ENCODE results near the gene HPSE2.

HPSE2 gene

DNA sequence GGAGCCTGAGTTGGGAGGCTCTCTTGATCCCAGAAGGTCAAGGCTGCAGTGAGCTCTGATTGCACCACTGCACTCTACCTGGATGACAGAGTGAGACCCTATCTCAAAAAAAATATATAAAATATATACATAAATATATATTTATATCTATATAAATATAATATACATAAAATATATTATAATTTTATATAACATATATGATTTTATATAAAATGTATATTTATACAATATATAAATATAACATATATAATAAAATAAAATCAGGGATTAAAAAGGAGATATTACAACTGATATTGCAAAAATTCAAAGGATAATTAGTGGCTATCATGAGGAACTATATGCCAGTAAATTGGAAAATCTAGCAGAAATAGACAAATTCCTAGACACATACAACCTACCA lies 435.4 kb downstream of the HPSE2 start:
- H3K4me3 ChIP-seq (ENCODE audit: low read depth, low read length), result no peak overlapping the region
- no peaks in the 10 kb centered on the region for H3K27me3 ChIP-seq (ENCODE audit: control insufficient read depth, insufficient read depth, low read length)
- no peak overlapping the region for H3K27ac ChIP-seq (ENCODE audit: low read depth, low read length)
- no peaks in the 10 kb centered on the region for H3K36me3 ChIP-seq (ENCODE audit: control insufficient read depth, insufficient read depth, low read length)
- H3K9ac ChIP-seq (ENCODE audit: low read depth, low read length), result no peak overlapping the region
- H3K9me3 ChIP-seq (ENCODE audit: control insufficient read depth, insufficient read depth, low read length), result no peaks in the 10 kb centered on the region
- H3K4me1 ChIP-seq (ENCODE audit: control insufficient read depth, insufficient read depth, low read length), result no peaks in the 10 kb centered on the region

DNA sequence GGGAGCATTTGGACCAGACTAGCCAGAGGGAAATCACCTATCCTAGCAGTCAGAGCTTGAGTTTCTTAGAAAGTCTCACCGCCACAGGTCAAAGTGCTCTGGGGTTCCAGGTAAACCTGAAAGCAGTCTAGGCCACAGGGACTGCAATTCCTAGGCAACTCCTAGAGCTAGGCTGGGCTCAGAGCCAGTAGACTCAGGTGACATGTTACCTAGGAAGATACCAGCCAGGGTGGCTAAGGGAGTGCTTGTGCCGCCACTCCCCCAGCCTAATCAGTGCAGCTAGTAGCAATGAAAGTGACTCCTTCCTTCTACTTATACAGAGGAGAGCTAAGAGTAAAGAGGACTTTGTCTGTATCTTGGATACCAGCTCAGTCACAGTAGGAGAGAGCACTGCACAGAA lies 440.2 kb downstream of the HPSE2 start:
- H3K4me1 ChIP-seq (ENCODE audit: control insufficient read depth, insufficient read depth, low read length), result no peaks in the 10 kb centered on the region
- no peaks in the 10 kb centered on the region for H3K36me3 ChIP-seq (ENCODE audit: control insufficient read depth, insufficient read depth, low read length)
- no peak overlapping the region for H3K4me3 ChIP-seq (ENCODE audit: low read depth, low read length)
- no peaks in the 10 kb centered on the region for H3K27me3 ChIP-seq (ENCODE audit: control insufficient read depth, insufficient read depth, low read length)
- no peaks in the 10 kb centered on the region for H3K9me3 ChIP-seq (ENCODE audit: control insufficient read depth, insufficient read depth, low read length)
- H3K9ac ChIP-seq (ENCODE audit: low read depth, low read length), result no peak overlapping the region
- H3K27ac ChIP-seq (ENCODE audit: low read depth, low read length), result no peak overlapping the region

DNA sequence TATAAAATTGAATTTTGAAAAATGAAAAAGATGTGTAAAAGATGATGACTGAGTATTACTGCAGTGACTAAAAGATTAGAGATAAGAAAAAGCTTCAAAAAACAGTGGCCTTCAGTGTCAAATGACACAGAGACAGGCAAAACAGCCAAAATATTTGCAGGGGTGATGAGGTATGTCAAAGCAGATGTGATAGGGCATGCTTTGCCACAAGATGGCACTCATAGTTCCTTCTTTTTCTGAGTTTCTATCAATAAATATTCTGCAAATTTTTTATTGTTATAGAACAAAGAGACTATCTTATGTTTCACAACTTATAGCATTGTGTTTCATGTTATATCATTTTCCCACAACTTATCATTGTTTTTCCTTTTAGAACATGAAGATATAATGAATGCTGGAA lies 444.8 kb downstream of the HPSE2 start:
- no peak overlapping the region for H3K4me3 ChIP-seq (ENCODE audit: low read depth, low read length)
- no peaks in the 10 kb centered on the region for H3K4me1 ChIP-seq (ENCODE audit: control insufficient read depth, insufficient read depth, low read length)
- no peaks in the 10 kb centered on the region for H3K27me3 ChIP-seq (ENCODE audit: control insufficient read depth, insufficient read depth, low read length)
- H3K27ac ChIP-seq (ENCODE audit: low read depth, low read length), result no peak overlapping the region
- no peaks in the 10 kb centered on the region for H3K36me3 ChIP-seq (ENCODE audit: control insufficient read depth, insufficient read depth, low read length)
- H3K9ac ChIP-seq (ENCODE audit: low read depth, low read length), result no peak overlapping the region
- H3K9me3 ChIP-seq (ENCODE audit: control insufficient read depth, insufficient read depth, low read length), result no peaks in the 10 kb centered on the region

DNA sequence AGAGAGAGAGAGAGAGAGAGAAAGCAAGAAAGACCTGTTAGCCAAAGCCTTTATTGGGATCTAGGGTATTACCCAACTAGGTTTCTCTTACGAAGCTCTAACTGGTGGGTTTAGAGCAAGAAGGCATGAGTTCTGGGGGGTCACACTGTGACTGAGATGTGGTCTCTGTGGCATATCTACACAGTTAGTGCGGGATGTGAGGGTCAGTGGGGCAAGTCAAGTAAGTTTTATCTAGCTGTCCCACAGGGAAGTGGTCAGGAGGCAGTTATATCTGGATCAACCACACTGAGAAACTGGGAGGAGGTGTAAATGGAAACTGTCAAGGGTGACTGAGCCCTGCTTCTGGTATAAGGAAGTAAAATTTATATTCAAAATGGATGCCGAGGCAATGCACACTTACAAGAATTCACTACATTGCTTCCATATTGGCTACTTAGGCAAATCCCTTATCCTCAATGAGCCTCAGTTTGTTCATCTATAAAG lies 457.3 kb downstream of the HPSE2 start:
- H3K36me3 ChIP-seq (ENCODE audit: control insufficient read depth, insufficient read depth, low read length), result no peaks in the 10 kb centered on the region
- H3K9ac ChIP-seq (ENCODE audit: low read depth, low read length), result no peak overlapping the region
- H3K4me1 ChIP-seq (ENCODE audit: control insufficient read depth, insufficient read depth, low read length), result no peaks in the 10 kb centered on the region

DNA sequence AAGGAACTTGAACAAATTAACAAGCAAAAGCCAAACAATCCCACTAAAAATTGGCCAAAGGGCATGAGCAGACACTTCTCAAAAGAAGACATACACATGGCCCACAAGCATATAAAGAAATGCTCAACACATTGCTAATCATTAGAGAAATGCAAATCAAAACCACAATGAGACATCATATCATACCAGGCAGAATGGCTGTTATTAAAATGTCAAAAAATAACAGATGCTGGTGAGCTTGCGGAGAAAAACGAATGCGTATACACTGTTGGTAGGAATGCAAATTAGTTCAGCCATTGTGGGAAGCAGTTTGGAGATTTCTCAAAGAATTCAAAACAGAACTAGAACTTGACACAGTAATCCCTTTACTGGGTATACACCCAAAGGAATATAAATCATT lies 477.2 kb downstream of the HPSE2 start:
- no peaks in the 10 kb centered on the region for H3K4me1 ChIP-seq (ENCODE audit: control insufficient read depth, insufficient read depth, low read length)
- no peaks in the 10 kb centered on the region for H3K9me3 ChIP-seq (ENCODE audit: control insufficient read depth, insufficient read depth, low read length)
- no peaks in the 10 kb centered on the region for H3K27me3 ChIP-seq (ENCODE audit: control insufficient read depth, insufficient read depth, low read length)
- H3K9ac ChIP-seq (ENCODE audit: low read depth, low read length), result no peak overlapping the region
- no peaks in the 10 kb centered on the region for H3K36me3 ChIP-seq (ENCODE audit: control insufficient read depth, insufficient read depth, low read length)
- no peak overlapping the region for H3K4me3 ChIP-seq (ENCODE audit: low read depth, low read length)
- H3K27ac ChIP-seq (ENCODE audit: low read depth, low read length), result no peak overlapping the region

More for the DNA sequence above, 457.3 kb downstream of the HPSE2 start:
- Histone ChIP-seq H3K27me3 (ENCODE audit: control insufficient read depth, insufficient read depth, low read length) (no peaks in the 10 kb centered on the region), H3K9me3 (ENCODE audit: control insufficient read depth, insufficient read depth, low read length) (no peaks in the 10 kb centered on the region), H3K4me3 (ENCODE audit: low read depth, low read length) (no peak overlapping the region), H3K27ac (ENCODE audit: low read depth, low read length) (no peak overlapping the region)

DNA sequence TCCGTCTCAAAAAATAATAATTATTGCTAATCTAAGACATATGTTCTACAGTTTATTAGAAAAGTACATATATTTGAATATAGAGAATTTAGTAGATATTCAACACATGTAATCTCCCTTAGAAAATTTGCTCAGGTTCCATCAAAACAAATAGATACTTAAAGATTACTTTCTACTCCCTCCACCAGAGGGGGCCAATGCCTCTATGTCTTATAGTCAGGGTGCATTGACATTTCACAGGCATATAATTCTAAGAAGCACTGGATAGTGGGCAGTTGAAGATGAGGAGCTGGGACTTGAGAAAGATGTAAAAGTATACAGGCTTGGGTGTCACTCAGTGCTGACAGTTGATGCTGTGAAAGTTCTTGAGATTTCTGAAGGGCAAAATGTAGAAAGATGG lies 487.4 kb downstream of the HPSE2 start:
- no peaks in the 10 kb centered on the region for H3K9me3 ChIP-seq (ENCODE audit: control insufficient read depth, insufficient read depth, low read length)
- H3K9ac ChIP-seq (ENCODE audit: low read depth, low read length), result no peak overlapping the region
- H3K4me3 ChIP-seq (ENCODE audit: low read depth, low read length), result no peak overlapping the region
- H3K27me3 ChIP-seq (ENCODE audit: control insufficient read depth, insufficient read depth, low read length), result no peaks in the 10 kb centered on the region
- H3K27ac ChIP-seq (ENCODE audit: low read depth, low read length), result no peak overlapping the region
- H3K36me3 ChIP-seq (ENCODE audit: control insufficient read depth, insufficient read depth, low read length), result no peaks in the 10 kb centered on the region
- no peaks in the 10 kb centered on the region for H3K4me1 ChIP-seq (ENCODE audit: control insufficient read depth, insufficient read depth, low read length)

DNA sequence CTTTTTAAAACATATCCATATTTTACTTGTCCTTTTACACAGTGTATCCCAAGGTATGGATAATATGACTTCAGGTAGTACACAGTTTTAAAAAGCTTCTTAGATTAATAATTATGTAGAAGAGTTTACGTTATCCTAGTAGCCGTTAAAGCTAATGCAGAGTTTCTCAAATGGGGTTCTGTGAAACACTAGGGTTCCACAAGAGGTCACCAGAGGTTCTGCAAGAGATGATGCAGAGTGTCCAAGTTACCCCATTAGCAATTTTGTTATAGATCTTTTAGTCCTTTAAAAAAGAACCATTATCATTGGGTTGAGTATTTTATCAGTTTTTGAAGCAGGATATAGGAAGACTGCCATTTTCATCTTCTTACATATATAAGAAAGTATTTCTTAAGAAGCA lies 490.0 kb downstream of the HPSE2 start:
- H3K4me3 ChIP-seq (ENCODE audit: low read depth, low read length), result no peak overlapping the region
- no peak overlapping the region for H3K27ac ChIP-seq (ENCODE audit: low read depth, low read length)
- H3K27me3 ChIP-seq (ENCODE audit: control insufficient read depth, insufficient read depth, low read length), result no peaks in the 10 kb centered on the region
- no peaks in the 10 kb centered on the region for H3K9me3 ChIP-seq (ENCODE audit: control insufficient read depth, insufficient read depth, low read length)
- no peaks in the 10 kb centered on the region for H3K4me1 ChIP-seq (ENCODE audit: control insufficient read depth, insufficient read depth, low read length)
- no peaks in the 10 kb centered on the region for H3K36me3 ChIP-seq (ENCODE audit: control insufficient read depth, insufficient read depth, low read length)
- H3K9ac ChIP-seq (ENCODE audit: low read depth, low read length), result no peak overlapping the region

DNA sequence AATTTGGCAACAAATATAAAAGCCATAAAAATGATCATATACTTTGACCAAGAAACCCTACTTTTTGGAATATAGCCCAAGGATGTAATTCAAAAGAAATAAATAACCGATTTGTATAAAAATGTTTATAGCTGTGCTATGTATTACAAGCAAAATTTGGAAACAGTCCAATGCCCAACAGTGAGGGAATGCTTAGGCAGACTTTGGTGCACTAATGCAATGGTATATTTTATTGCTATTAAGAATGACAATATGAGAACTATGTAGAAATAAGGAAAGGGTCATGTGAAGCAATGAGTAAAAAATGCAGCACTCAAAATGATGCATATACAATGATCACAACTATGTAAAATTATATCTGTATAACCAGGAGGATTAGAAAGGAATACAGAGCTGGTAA lies 515.1 kb downstream of the HPSE2 start:
- Histone ChIP-seq H3K4me3 (ENCODE audit: low read depth, low read length) (no peak overlapping the region), H3K27me3 (ENCODE audit: control insufficient read depth, insufficient read depth, low read length) (no peaks in the 10 kb centered on the region), H3K4me1 (ENCODE audit: control insufficient read depth, insufficient read depth, low read length) (no peaks in the 10 kb centered on the region), H3K9ac (ENCODE audit: low read depth, low read length) (no peak overlapping the region), H3K36me3 (ENCODE audit: control insufficient read depth, insufficient read depth, low read length) (no peaks in the 10 kb centered on the region), H3K27ac (ENCODE audit: low read depth, low read length) (no peak overlapping the region), H3K9me3 (ENCODE audit: control insufficient read depth, insufficient read depth, low read length) (no peaks in the 10 kb centered on the region)

DNA sequence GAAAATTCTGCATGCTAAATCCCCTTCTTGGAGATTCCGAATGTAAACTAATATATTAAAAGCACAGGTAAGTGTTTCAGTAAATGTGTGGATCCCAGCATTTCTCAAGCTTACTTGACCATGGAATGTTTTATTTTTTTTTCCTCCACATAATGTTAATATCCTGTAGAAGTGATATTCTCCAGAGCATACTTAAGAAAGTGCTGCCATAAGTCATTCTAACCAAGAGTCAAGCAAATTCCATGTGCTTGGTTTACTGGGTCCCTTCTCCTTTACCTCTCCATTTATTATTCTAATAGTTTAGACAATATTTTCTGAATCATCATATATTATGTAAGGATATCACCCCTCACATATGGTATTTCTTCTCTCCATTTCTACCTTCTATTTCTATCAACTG lies 522.1 kb downstream of the HPSE2 start:
- Histone ChIP-seq H3K27ac (ENCODE audit: low read depth, low read length) (no peak overlapping the region), H3K4me3 (ENCODE audit: low read depth, low read length) (no peak overlapping the region), H3K9ac (ENCODE audit: low read depth, low read length) (no peak overlapping the region), H3K4me1 (ENCODE audit: control insufficient read depth, insufficient read depth, low read length) (no peaks in the 10 kb centered on the region), H3K9me3 (ENCODE audit: control insufficient read depth, insufficient read depth, low read length) (no peaks in the 10 kb centered on the region), H3K27me3 (ENCODE audit: control insufficient read depth, insufficient read depth, low read length) (no peaks in the 10 kb centered on the region), H3K36me3 (ENCODE audit: control insufficient read depth, insufficient read depth, low read length) (no peaks in the 10 kb centered on the region)

DNA sequence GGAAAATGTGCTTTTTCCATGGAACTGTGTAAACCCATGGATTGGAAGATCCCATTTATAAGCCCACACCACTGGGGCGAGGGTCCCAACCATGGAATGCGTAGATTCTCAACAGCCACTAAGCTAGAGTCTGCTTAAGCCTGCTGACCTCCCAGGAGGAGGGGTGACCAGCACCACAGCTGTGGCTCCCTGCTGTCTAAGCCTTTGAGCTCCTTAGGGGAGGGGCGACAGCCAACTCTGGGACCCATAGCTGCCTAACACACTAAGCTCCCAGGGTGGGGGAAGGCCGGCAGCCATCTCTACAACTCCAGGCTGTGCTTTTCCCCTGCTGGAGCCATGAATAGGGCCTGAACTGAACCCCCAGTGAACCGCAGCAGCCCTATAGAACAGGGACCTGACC lies 539.1 kb downstream of the HPSE2 start:
- Histone ChIP-seq H3K36me3 (ENCODE audit: control insufficient read depth, insufficient read depth, low read length) (no peaks in the 10 kb centered on the region), H3K4me1 (ENCODE audit: control insufficient read depth, insufficient read depth, low read length) (peaks cover 5% of the 10 kb centered on the region; the same call in 1 of the 2 replicates), H3K27me3 (ENCODE audit: control insufficient read depth, insufficient read depth, low read length) (no peaks in the 10 kb centered on the region), H3K9ac (ENCODE audit: low read depth, low read length) (no peak overlapping the region), H3K4me3 (ENCODE audit: low read depth, low read length) (no peak overlapping the region), H3K9me3 (ENCODE audit: control insufficient read depth, insufficient read depth, low read length) (no peaks in the 10 kb centered on the region), H3K27ac (ENCODE audit: low read depth, low read length) (no peak overlapping the region)

DNA sequence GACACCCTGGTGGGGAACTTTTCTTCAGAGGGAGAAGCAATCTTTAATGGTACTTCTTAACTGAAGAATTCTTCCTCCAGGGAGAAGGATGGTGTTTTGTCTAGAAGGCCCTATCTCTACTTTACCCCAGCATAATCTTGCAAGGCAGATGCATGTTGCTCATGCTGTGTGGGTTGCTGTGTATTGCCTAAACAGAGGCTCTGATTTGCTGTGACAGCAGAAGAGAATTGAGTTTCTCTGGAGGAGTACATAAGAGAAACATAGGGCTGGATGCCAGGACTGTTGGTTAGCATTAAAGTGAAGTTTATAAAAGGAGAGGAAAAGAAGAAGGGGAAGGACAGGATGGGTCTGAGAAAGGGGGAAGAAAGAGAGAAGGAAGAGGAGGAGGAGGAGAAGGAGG lies 540.8 kb downstream of the HPSE2 start:
- no peaks in the 10 kb centered on the region for H3K36me3 ChIP-seq (ENCODE audit: control insufficient read depth, insufficient read depth, low read length)
- no peaks in the 10 kb centered on the region for H3K27me3 ChIP-seq (ENCODE audit: control insufficient read depth, insufficient read depth, low read length)
- no peak overlapping the region for H3K4me3 ChIP-seq (ENCODE audit: low read depth, low read length)
- no peak overlapping the region for H3K9ac ChIP-seq (ENCODE audit: low read depth, low read length)
- no peaks in the 10 kb centered on the region for H3K9me3 ChIP-seq (ENCODE audit: control insufficient read depth, insufficient read depth, low read length)
- peaks cover 5% of the 10 kb centered on the region; the same call in 1 of the 2 replicates for H3K4me1 ChIP-seq (ENCODE audit: control insufficient read depth, insufficient read depth, low read length)
- no peak overlapping the region for H3K27ac ChIP-seq (ENCODE audit: low read depth, low read length)

DNA sequence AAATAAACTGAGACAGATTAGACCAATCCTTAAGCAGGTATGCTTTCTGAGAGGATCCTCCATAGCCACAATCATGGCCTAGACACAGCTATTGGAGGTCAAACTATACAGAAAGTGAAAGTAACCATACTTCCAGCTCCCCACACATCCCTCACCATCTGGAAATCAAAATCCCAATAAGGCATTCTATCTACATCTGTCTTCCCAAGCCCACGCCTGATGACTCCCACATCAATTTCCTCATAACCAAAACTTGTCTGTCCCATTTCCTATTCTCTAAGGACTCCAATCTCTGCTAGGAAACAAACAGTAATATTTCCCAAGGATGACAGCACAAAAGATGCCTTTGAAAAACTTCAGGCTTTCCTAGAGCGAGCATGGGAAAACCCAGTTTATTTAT lies 541.6 kb downstream of the HPSE2 start:
- H3K27ac ChIP-seq (ENCODE audit: low read depth, low read length), result no peak overlapping the region
- H3K27me3 ChIP-seq (ENCODE audit: control insufficient read depth, insufficient read depth, low read length), result no peaks in the 10 kb centered on the region
- H3K9ac ChIP-seq (ENCODE audit: low read depth, low read length), result no peak overlapping the region
- H3K4me1 ChIP-seq (ENCODE audit: control insufficient read depth, insufficient read depth, low read length), result peaks cover 5% of the 10 kb centered on the region; the same call in 1 of the 2 replicates
- no peak overlapping the region for H3K4me3 ChIP-seq (ENCODE audit: low read depth, low read length)
- H3K9me3 ChIP-seq (ENCODE audit: control insufficient read depth, insufficient read depth, low read length), result no peaks in the 10 kb centered on the region
- no peaks in the 10 kb centered on the region for H3K36me3 ChIP-seq (ENCODE audit: control insufficient read depth, insufficient read depth, low read length)
